ENCODE data around the gene RASGEF1B. TPM values are rescaled to one million over a fixed set of nuclear protein-coding genes. Genes with fewer than 3 reads are reported as not detected.

RASGEF1B gene
- polyA plus RNA-seq, 1 experiment, result not detected

DNA sequence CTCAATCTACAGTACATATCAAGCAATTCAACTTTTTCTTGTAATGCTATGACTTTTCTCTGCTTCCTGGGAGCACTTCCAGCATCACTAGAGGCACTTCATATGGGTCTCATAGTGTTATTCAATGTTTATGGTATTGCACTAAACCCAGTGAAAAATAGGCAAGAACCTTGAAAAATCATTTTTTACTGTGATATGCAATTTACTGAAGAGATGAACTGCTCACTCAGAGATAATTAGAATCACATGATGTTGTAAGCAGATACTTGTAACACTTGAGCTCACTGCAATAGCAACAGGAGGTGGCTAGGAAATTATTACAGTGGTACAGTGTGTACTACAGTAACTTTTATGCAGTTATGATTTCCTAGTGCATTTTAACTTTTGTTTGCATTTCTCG is 93.3 kb downstream of the RASGEF1B start:
- H3K4me3 ChIP-seq (ENCODE audit: low read depth, low read length), result no peak overlapping the region
- H3K27ac ChIP-seq (ENCODE audit: low read depth, low read length), result no peak overlapping the region
- DNase-seq (ENCODE audit: low read depth, low spot score), result no peak
- peaks cover 2% of the 10 kb centered on the region for H3K27me3 ChIP-seq (ENCODE audit: control insufficient read depth, insufficient read depth, low read length)
- TF ChIP-seq, protein P1, sequence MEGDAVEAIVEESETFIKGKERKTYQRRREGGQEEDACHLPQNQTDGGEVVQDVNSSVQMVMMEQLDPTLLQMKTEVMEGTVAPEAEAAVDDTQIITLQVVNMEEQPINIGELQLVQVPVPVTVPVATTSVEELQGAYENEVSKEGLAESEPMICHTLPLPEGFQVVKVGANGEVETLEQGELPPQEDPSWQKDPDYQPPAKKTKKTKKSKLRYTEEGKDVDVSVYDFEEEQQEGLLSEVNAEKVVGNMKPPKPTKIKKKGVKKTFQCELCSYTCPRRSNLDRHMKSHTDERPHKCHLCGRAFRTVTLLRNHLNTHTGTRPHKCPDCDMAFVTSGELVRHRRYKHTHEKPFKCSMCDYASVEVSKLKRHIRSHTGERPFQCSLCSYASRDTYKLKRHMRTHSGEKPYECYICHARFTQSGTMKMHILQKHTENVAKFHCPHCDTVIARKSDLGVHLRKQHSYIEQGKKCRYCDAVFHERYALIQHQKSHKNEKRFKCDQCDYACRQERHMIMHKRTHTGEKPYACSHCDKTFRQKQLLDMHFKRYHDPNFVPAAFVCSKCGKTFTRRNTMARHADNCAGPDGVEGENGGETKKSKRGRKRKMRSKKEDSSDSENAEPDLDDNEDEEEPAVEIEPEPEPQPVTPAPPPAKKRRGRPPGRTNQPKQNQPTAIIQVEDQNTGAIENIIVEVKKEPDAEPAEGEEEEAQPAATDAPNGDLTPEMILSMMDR (IDR thresholded peaks at IDR 0.05; ENCODE audit: low read depth, low read length), result no peak
- ChIA-PET CTCF (interaction anchor here (1.1 kb wide), 1 partner anchor 308 kb away, joined by 6 read pairs; no protein-coding TSS in a partner anchor), POLR2A (no interaction called here)
- H3K9me3 ChIP-seq (ENCODE audit: control insufficient read depth, insufficient read depth, low read length), result no peaks in the 10 kb centered on the region

DNA sequence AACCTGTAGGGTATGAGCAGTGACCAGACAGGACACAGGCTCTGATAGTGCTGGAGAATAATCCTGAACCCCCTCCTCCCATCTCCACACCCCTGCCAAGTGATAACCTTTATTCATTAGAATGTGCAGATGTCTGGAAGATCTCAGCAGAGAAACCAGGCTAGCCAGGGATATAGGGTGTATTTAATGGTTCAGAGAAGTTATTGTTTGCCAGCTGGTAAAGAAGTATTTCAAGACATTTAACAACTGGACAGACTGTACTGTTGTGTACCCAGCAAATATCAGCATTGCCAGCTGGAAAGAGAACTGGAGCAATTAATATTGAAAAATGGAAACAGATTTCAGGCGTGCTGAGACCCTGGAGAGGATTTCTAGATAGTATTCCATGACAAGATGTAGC is 94.5 kb downstream of the RASGEF1B start:
- Histone ChIP-seq H3K27ac (ENCODE audit: low read depth, low read length) (no peak overlapping the region), H3K4me3 (ENCODE audit: low read depth, low read length) (no peak overlapping the region), H3K27me3 (ENCODE audit: control insufficient read depth, insufficient read depth, low read length) (peaks cover 2% of the 10 kb centered on the region), H3K9me3 (ENCODE audit: control insufficient read depth, insufficient read depth, low read length) (no peaks in the 10 kb centered on the region)
- ChIA-PET CTCF (no interaction called here), POLR2A (no interaction called here)
- TF ChIP-seq, protein P1 (IDR thresholded peaks at IDR 0.05; ENCODE audit: low read depth, low read length), result no peak
- no peak for DNase-seq (ENCODE audit: low read depth, low spot score)

DNA sequence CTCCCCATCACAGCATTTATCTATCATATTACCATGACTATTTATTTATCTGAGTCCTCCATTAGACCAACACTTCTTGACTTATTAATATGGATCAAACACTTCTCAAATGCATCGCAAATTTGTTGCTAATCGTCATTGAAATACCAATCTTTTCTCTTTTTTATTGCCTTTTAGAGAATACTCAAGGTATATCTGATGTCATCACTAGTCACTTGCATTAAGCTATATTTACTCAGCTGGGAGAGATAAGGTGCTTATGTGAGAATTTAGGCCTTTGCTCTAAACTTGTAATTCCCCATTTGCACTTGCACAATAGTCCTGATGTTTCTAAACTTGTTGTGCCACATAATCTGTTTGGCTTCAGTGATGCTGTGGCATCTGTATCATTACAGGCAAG is 95.0 kb downstream of the RASGEF1B start:
- Histone ChIP-seq H3K27me3 (ENCODE audit: control insufficient read depth, insufficient read depth, low read length) (peaks cover 2% of the 10 kb centered on the region), H3K27ac (ENCODE audit: low read depth, low read length) (no peak overlapping the region), H3K9me3 (ENCODE audit: control insufficient read depth, insufficient read depth, low read length) (no peaks in the 10 kb centered on the region), H3K4me3 (ENCODE audit: low read depth, low read length) (no peak overlapping the region)
- POLR2A ChIA-PET, result no interaction called here
- TF ChIP-seq, protein P1 (IDR thresholded peaks at IDR 0.05; ENCODE audit: low read depth, low read length), result no peak
- CTCF ChIA-PET, result interaction anchor here (0.6 kb wide), 1 partner anchor 314 kb away, joined by 3 read pairs; no protein-coding TSS in a partner anchor
- DNase-seq (ENCODE audit: low read depth, low spot score), result no peak
